ENCODE measurements around the gene NLRP13.
A peak's percentile ranks its signal among the peaks of the same experiment; 100 is the strongest.

The NLRP13 gene

DNA sequence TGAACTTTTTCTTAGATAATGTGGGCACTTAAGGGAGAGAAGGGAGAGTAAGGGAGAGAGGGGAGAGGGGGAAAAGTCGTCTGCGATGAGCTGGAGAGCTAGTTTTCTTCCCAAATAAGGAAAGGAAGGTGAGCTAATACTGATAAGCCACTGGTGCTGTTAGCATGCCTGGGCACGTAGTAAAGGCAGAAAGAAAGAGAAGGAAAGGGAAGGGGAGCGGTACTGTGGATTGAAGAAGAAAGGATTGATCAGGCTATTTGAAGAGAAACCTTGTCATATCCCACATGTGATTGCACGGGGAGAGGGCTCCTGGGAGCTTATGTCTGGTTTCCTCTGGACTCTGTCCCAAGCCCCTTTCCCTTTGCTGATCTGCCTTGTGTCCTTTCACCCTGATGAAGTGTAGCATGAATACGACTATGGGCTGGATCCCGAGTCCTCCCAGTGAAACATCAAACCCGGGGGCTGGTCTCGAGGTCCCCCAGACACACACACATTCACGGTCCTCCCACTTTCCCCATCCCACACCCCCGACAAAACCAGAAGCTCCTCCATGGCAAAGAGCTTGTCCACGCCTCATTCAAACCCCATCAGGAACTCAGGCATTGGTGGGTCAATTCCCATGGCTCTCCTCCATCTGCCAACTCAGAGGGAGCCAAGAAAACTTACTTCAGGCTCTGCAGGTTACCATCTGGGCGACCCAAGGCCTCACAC, 30.6 kb downstream of the NLRP13 start:
- DNase-seq = no peak

DNA sequence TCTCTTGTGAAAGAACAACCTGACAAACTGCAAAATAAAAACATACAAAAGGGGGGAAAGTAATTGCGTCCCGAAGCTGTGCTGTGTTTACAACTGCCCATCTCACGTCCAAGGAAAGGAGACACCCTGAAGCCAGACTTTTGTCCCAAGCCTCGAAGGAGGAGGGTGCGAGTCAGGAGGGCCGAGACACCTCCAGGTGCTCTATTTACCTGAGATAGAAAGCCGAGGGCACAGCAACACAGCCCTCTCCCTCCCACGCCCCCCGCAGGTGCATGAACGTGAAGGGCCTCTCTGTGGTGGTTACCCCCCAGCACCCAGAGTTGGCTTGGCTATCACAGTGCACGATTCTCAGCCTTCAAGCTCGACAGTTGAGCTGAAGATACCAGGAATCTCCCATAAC, 33.2 kb downstream of the NLRP13 start:
- no peak for DNase-seq

DNA sequence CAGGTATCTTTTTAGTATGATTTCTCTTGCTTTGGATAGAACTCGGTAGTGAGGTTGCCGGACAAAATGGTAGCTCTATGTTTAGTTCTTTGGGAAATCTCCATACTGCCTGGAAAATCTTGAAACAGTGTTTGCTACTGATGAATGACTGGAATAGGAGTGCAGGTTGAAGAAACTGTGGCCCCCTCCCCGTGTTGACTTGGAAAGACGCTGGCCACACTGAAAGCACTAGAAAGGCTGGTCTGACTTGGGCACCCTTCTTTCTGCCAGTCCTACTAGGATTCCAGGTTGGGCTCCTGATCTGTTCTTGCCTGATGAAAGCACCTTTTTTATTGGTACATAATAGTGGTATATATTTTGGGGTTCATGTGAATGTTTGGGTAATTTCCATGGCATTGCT, 49.5 kb downstream of the NLRP13 start:
- no peak for DNase-seq

DNA sequence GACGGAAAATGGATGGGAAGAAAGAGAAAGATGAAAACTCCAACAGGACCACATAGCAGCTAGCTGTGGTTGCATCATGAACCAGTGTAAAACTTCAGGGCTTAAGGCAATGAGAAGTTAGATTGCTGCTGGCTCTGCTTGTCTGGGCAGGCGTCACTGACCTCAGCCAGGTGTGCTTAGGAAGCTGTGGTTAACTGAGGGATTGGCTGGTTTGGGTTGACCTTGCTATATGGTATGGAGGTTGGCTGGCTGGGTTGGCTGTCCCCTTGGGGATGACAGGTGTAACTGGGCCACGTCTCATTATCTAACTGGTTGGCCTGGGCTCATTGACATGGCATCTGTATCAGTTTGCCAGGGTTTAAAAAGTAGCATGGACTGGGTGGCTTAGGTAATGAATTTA, 54.9 kb downstream of the NLRP13 start:
- DNase-seq = no peak

DNA sequence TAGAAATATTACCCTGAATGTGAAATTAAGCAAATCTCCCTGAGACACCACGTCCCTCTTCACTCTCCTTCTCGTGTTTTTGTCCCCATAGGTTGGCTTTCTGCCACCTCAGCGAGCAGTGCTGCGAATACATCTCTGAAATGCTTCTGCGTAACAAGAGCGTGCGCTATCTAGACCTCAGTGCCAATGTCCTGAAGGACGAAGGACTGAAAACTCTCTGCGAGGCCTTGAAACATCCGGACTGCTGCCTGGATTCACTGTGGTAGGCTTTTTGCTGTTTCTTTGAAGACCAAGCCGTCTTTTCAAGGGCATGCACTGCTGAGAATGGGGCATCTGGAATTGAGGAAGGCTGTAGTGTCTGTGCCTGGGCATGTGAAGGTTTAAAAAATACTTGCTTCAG, 61.4 kb downstream of the NLRP13 start:
- DNase-seq = no peak

DNA sequence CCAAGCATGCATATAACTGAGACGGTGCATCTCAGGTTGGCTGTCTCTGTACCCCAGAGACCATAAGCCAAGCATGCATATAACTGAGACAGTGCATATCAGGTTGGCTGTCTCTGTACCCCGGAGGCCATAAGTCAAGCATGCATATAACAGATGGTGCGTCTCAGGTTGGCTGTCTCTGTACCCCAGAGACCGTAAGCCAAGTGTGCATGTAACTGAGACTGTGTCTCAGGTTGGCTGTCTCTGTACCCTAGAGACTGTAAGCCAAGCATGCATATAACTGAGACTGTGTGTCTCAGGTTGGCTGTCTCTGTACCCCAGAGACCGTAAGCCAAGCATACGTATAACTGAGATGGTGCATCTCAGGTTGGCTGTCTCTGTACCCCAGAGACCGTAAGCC, 65.0 kb downstream of the NLRP13 start:
- no peak for DNase-seq

DNA sequence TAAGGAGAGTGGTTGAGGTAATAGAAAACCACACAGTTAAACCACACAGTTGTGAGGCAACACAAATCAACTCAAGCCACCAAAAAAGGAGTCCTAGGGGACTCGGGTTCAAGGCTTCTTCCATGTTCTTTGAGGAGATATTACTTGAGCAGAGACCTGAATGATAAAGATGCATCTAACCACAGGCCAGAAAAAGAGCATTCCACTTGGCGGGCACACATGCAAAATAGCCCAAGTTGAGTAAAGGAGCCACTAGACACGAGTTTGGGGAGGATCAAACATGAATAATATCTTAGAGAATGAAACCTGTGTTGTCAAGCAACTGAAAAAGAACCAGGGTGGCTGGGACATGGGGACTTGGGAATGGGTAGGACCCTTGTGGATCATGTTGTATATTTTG, 65.6 kb downstream of the NLRP13 start:
- DNase-seq = no peak

DNA sequence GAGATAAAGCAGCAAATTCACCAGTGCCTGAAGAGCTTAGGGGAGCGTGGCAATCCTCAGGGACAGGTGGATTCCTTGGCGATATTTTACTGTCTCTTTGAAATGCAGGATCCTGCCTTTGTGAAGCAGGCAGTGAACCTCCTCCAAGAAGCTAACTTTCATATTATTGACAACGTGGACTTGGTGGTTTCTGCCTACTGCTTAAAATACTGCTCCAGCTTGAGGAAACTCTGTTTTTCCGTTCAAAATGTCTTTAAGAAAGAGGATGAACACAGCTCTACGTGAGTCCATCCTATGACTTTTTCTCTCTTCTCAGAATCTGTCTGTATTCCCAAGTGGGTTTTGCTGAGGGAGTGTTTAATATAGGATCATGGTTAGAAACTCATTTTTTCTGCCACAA, 73.2 kb downstream of the NLRP13 start:
- DNase-seq = no peak

DNA sequence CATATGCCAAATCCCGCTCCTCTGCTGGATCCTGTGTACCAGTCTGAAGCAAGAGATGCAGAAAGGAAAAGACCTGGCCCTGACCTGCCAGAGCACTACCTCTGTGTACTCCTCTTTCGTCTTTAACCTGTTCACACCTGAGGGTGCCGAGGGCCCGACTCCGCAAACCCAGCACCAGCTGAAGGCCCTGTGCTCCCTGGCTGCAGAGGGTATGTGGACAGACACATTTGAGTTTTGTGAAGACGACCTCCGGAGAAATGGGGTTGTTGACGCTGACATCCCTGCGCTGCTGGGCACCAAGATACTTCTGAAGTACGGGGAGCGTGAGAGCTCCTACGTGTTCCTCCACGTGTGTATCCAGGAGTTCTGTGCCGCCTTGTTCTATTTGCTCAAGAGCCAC, 73.7 kb downstream of the NLRP13 start:
- no peak for DNase-seq

DNA sequence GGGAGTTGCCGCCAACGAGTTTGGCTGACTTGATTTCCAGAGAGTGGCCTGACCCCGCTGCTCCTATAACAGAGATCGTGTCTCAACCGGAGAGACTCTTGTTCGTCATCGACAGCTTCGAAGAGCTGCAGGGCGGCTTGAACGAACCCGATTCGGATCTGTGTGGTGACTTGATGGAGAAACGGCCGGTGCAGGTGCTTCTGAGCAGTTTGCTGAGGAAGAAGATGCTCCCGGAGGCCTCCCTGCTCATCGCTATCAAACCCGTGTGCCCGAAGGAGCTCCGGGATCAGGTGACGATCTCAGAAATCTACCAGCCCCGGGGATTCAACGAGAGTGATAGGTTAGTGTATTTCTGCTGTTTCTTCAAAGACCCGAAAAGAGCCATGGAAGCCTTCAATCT, 74.2 kb downstream of the NLRP13 start:
- no peak for DNase-seq

DNA sequence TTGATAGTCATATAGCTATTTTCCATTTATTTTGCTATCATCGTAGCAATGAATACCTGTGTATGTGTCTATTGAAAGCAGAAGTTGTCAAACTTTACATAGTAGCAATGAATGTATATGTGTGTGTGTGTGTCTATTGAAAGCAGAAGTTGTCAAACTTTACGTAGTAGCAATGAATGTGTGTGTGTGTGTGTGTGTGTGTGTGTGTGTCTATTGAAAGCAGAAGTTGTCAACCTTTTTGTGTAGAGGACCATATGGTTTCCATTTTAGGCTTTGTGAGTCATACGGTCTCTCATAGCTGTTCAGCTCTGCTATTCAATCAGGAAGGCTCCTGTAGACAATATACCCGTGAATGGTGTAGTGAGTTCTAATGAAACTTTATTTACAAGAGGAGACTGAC, 75.0 kb downstream of the NLRP13 start:
- peak in 1 of 2 donors; percentile 30 for DNase-seq

DNA sequence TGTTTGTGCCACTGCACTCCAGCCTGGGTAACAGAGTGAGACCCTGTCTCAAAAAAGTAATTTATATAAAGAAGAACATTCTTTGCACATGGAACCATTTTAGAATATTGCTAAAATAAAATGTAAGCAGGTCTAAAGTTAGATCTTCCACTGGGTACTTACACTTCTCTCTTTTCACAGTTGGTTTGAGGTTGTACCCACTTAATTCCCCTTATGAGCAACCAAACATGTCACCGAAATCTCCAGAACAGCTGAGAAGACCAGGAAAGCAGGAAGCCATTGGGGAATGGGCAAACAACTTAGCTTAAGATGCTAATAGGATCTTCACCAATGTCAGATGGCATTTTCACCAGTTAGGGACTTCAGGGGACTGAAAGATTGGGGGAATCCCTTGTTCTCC, 77.0 kb downstream of the NLRP13 start:
- DNase-seq = no peak
